Lower leg skin (tissue), 4 donors: Measurements from ENCODE around the gene PEX14. TPM values are rescaled to one million over a fixed set of nuclear protein-coding genes. Genes with fewer than 3 reads are reported as not detected.
A peak's percentile ranks its signal among the peaks of the same experiment; 100 is the strongest.

ENCODE experiments used
- DNase-seq, 2 donors: peaks; one replicate each; pipeline ENCODE4 v3.0.0-alpha.2; 2019; ENCODE audit warnings: low spot score in 2 of 2
- H3K4me3 ChIP-seq: fragments of 200-600 bp; sonication (generic); 2 replicates; pipeline ENCODE4 v1.5.1; 2017; ENCODE audit warnings: mild to moderate bottlenecking, low read depth; ENCODE audit not compliant: poor library complexity, severe bottlenecking
- CTCF ChIP-seq, 3 donors: fragments of 450-650 bp; IDR thresholded peaks; one replicate each; pipeline ENCODE4 v1.5.1; 2016; ENCODE audit warnings: antibody characterized with exemption in 3 of 3, mild to moderate bottlenecking in 3 of 3, moderate library complexity in 2 of 3
- POLR2A ChIP-seq, 2 donors: fragments of 450-650 bp; IDR thresholded peaks; one replicate each; pipeline ENCODE4 v1.6.1; 2016 to 2017; ENCODE audit warnings: antibody characterized with exemption in 2 of 2, mild to moderate bottlenecking in 1 of 2, moderate library complexity in 1 of 2
- WGBS, 2 donors: methylation state at CpG; one replicate each; pipeline ENCODE4 v1.1.5; 2018; 5-methylcytosine and 5-hydroxymethylcytosine counted together
- intact Hi-C: fragments of 100-400 bp; cut with DNase I; formaldehyde crosslinking; loops from one replicate; pipeline ENCODE4 v1.15.0; 2023; ENCODE audit warnings: low total_unique reads
- total RNA-seq, 4 donors: library from RNA; depleted of rRNA; stranded (reverse); fragments of >200 nt; gene quantifications; one replicate each; pipeline ENCODE4 v1.1.0, GENCODE V29; 2016

PEX14 gene
- total RNA-seq, 4 donors from 2014 or later: 14.1 to 22.8 (median 18.9) TPM

GRCh38 chr1:10626791-10627410, 152.2 kb downstream of the PEX14 start:
- WGBS, 2 donors: 89 to 90% methylated on average over 22 of the region's 22 CpGs
- intact Hi-C loops: no loop called here
- H3K4me3 ChIP-seq: no peak overlapping the region
- peak in 1 of 2 donors; percentile 42 for DNase-seq
- TF ChIP-seq POLR2A (IDR thresholded peaks at IDR 0.05) (no peak), CTCF (IDR thresholded peaks at IDR 0.05) (no peak)

DNA sequence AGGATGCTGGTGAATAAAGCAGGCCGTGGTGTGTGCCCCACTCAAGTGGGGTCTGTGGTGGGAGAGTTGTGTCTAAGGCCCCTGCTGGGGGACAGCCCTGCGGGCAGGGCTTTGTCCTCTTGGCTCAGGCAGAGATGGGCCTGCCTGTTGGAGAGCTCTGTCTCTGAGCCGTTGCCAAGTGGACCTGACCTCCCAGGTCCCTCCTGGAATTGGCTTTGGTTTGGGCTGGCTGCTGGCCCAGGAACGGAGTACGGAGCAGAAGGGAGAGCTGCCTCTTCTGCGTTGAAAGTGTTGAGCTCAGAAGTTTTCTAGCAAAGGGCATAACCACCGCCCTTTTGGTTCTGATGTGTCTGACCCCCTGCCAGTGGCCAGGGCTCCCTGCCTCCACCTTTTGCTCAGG, 153.9 kb downstream of the PEX14 start:
- no peak for TF ChIP-seq POLR2A (IDR thresholded peaks at IDR 0.05)
- TF ChIP-seq CTCF (IDR thresholded peaks at IDR 0.05): no peak
- intact Hi-C loops: no loop called here
- no peak overlapping the region for H3K4me3 ChIP-seq
- no peak for DNase-seq
- WGBS, 2 donors: 77 to 86% methylated on average over 7 of the region's 7 CpGs

GRCh38 chr1:10629091-10629815, 154.5 kb downstream of the PEX14 start:
- TF ChIP-seq CTCF (IDR thresholded peaks at IDR 0.05) (no peak), POLR2A (IDR thresholded peaks at IDR 0.05) (no peak)
- intact Hi-C loops: no loop called here
- no peak for DNase-seq
- no peak overlapping the region for H3K4me3 ChIP-seq
- WGBS, 2 donors: 94 to 96% methylated on average over 25 of the region's 25 CpGs

DNA sequence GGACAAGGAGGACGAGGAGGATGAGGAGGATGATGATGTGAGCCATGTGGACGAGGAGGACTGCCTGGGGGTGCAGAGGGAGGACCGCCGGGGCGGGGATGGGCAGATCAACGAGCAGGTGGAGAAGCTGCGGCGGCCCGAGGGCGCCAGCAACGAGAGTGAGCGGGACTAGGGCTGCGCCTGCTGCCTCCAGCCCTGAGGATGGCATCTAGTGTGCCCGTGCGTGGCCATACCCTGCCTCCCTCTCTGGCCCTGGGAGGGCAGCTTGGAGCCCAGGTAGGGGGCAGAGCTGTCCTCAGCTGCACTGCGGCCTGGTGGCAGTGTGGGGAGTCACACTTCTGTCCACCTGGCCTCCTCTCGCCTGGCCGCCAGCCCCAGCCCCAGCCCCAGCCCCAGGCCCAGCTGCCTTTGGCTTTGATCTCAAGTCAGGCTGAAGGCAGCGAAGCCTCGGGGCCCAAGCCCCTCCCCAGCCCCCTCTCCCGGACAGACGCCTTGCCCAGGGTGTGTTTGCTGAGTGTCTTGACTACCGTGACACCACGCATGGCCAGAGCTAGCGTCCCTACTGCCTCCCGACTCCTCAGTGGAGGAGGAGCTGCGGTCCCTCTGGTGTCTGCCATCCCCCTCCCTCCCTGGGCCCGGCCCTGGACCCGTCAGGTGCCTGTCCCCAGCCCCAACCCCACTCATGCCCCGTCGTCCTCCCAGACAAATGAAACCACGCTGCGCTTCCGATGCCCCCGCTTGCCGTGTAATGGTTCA, 155.2 kb downstream of the PEX14 start:
- intact Hi-C loops: no loop called here
- TF ChIP-seq CTCF (IDR thresholded peaks at IDR 0.05) (no peak), POLR2A (IDR thresholded peaks at IDR 0.05) (no peak)
- 90 to 92% methylated on average over 32 to 36 of the region's 36 CpGs for WGBS, 2 donors
- DNase-seq: no peak
- H3K4me3 ChIP-seq: no peak overlapping the region

DNA sequence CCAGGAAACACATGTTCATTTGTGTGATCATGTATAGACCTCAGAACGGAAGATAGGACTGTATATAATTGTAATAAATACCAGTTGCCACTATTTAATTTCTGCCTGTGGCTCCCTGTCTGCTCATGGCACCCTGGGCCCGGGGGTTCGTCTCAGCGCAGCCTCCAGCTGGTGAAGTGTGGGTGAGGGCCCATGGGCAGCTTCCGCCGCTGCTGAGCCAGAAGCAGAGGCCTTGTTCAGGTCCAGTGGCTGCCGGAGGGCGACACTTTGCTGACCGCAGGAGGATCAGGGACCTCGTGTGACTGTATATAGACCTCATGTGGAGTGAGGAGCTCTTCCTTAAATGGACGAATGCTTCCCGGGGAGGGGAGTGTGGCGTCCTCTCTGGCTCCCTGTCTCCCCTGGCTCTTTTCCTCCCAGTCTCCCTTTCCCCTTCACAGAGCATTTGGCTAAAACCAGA, 155.9 kb downstream of the PEX14 start:
- intact Hi-C loops: no loop called here
- no peak for DNase-seq
- H3K4me3 ChIP-seq: no peak overlapping the region
- TF ChIP-seq CTCF (IDR thresholded peaks at IDR 0.05) (no peak), POLR2A (IDR thresholded peaks at IDR 0.05) (no peak)
- 90% methylated on average over 13 of the region's 13 CpGs for WGBS, 2 donors
